Peyer's patch (tissue), 4 donors: ENCODE data around the gene KMT2E. TPM values are rescaled to one million over a fixed set of nuclear protein-coding genes. Genes with fewer than 3 reads are reported as not detected.

Experiments used
- DNase-seq, 3 donors: peaks; one replicate each; pipeline ENCODE4 v3.0.0-alpha.2; 2017 to 2019
- H3K27ac ChIP-seq, 4 donors: fragments of 200-600 bp; sonication (generic); one replicate each; pipeline ENCODE4 v1.5.1; 2016 to 2019
- H3K27me3 ChIP-seq, 2 donors: fragments of 200-600 bp; sonication (generic); one replicate each; pipeline ENCODE4 v1.5.1; 2019
- H3K36me3 ChIP-seq, 3 donors: fragments of 200-600 bp; sonication (generic); one replicate each; pipeline ENCODE4 v1.5.1; 2016 to 2019
- H3K4me1 ChIP-seq, 4 donors: fragments of 200-600 bp; sonication (generic); one replicate each; pipeline ENCODE4 v1.5.1; 2016 to 2019
- H3K4me3 ChIP-seq, 4 donors: fragments of 200-600 bp; sonication (generic); 1 replicate in 3 of 4; 2 replicates in 1 of 4; pipeline ENCODE4 v1.5.1; 2016 to 2019; ENCODE audit warnings: mild to moderate bottlenecking in 1 of 4
- H3K9me3 ChIP-seq, 4 donors: fragments of 200-600 bp; sonication (generic); one replicate each; pipeline ENCODE4 v1.5.1; 2016 to 2019; ENCODE audit warnings: mild to moderate bottlenecking in 1 of 4
- POLR2A ChIP-seq, 2 donors: fragments of 450-650 bp; IDR thresholded peaks; one replicate each; pipeline ENCODE4 v1.5.1; 2017; ENCODE audit warnings: antibody characterized with exemption in 2 of 2, mild to moderate bottlenecking in 2 of 2, moderate library complexity in 2 of 2
- total RNA-seq, 4 donors: library from RNA; depleted of rRNA; stranded (reverse); fragments of >200 nt; gene quantifications; one replicate each; pipeline ENCODE4 v1.1.0, GENCODE V29; 2016
- TF ChIP-seq, protein P1 (sequence below), 6 experiments: fragments of 450-650 bp in 4 of 6; fragments of 200-600 bp in 2 of 6; sonication (generic) in 1 of 6; IDR thresholded peaks; one replicate each; pipeline ENCODE4 v1.5.1; 2017 to 2019; ENCODE audit warnings: antibody characterized with exemption in 6 of 6, mild to moderate bottlenecking in 3 of 6, moderate library complexity in 1 of 6

The KMT2E gene
- total RNA-seq, 4 donors from 2014 or later: 88.6 to 170 (median 130) TPM

DNA sequence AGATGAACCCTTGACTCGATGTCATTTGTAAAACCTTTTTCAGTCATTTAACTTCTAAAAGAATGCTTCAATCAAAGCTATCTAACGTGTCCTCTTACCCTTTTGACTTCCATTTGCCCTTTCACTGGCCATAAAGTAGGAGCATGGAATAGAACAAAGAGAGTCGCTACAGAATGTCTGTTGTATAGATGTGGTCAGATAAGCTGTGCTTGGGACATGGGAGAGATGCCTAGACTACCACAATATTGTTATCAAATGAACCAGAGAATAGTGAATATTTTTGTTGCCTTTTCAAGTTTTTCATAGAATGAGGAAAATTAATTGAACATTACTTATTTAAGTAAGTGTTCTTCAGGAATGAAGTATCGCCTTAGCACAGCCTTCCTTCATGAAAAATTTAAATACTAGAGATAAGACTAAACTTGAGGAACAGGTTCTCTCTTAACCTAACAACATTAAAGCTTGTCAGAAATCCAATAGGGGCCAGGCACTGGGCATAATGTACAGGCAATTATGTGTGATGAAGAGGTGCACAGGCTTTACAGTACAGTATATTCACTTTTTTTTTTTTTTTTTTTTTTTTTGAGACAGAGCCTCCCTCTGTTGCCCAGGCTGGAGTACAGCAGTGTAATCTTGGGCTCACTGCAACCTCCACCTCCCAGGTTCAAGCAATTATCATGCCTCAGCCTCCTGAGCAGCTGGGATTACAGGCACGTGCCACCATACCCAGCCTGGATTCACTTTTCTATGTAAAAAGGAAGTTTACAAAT lies 7.5 kb upstream of the KMT2E start:
- TF ChIP-seq POLR2A (IDR thresholded peaks at IDR 0.05): no peak
- TF ChIP-seq, protein P1, sequence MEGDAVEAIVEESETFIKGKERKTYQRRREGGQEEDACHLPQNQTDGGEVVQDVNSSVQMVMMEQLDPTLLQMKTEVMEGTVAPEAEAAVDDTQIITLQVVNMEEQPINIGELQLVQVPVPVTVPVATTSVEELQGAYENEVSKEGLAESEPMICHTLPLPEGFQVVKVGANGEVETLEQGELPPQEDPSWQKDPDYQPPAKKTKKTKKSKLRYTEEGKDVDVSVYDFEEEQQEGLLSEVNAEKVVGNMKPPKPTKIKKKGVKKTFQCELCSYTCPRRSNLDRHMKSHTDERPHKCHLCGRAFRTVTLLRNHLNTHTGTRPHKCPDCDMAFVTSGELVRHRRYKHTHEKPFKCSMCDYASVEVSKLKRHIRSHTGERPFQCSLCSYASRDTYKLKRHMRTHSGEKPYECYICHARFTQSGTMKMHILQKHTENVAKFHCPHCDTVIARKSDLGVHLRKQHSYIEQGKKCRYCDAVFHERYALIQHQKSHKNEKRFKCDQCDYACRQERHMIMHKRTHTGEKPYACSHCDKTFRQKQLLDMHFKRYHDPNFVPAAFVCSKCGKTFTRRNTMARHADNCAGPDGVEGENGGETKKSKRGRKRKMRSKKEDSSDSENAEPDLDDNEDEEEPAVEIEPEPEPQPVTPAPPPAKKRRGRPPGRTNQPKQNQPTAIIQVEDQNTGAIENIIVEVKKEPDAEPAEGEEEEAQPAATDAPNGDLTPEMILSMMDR (IDR thresholded peaks at IDR 0.05): peak in 1 of 6 experiments; percentile 6
- Histone ChIP-seq H3K27ac (peak overlapping the region in 2 of 4 donors; percentile 23 to 73), H3K27me3 (no peaks in the 10 kb centered on the region), H3K36me3 (no peaks in the 10 kb centered on the region), H3K4me1 (peaks cover 0 to 79% (median 13%) of the 10 kb centered on the region in 4 donors), H3K9me3 (no peaks in the 10 kb centered on the region), H3K4me3 (no peak overlapping the region)
- DNase-seq: no peak

DNA sequence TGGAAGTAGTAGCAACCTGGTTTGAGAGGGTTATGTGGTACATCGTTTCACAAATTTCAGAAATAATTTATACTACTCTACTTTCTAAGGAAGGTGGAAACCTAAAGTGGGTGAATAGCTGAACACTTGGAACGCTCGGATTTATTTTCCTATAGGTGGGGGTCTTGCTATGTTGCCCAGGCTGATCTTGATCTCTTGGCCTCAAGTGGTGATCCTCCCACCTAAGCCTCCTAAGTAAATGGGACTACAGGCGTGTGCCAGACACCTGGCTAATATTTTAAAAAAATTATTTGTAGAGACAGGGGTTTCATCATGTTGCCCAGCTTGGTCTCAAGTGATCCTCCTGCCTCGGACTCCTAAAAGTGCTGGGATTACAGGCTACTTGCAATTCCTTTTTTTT lies 6.7 kb upstream of the KMT2E start:
- Histone ChIP-seq H3K36me3 (no peaks in the 10 kb centered on the region), H3K4me1 (peaks cover 0 to 72% (median 13%) of the 10 kb centered on the region in 4 donors), H3K4me3 (no peak overlapping the region), H3K27ac (peak overlapping the region in 2 of 4 donors; percentile 15 to 63), H3K9me3 (no peaks in the 10 kb centered on the region), H3K27me3 (no peaks in the 10 kb centered on the region)
- TF ChIP-seq, protein P1 (IDR thresholded peaks at IDR 0.05): no peak
- no peak for TF ChIP-seq POLR2A (IDR thresholded peaks at IDR 0.05)
- DNase-seq: no peak

DNA sequence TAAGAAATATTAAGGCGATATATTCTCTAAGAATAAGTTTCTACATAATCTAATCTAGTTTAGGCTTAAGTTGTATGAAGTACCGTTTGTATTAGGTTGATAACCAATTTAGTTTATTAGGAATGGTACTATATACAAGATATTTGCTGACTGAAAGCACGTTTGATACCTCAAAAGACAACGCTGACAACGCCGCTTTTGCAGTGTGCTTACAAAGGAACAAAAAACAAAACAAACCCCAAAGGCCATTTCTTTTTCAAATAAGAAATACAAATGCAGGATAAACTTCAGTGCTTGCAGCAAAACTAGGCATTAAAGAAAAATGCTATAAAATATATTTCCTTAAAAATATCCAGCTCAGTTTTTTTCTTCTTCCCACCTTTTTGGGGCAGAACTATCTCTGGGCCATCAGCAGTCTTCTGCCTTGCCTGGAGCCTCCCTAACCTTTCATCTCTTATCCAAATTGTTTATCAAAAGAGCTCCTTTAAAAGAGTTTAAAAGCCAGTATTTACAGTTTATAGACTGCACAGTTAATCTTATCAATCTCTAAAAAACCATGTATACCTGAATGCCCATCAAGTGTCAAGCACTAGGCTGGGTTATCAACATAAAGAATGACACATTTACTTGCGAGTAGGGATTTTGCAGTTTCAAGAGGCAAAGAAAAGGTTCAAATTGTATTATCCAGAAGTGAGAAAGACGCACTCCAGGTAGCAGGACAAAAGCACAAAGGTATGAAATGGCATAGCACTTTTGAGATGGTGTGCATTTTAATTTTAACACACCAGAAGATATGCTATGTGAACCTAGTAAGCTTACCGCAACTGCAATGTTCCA lies 4.1 kb upstream of the KMT2E start:
- Histone ChIP-seq H3K9me3 (no peaks in the 10 kb centered on the region), H3K4me1 (peaks cover 0 to 46% (median 7%) of the 10 kb centered on the region in 4 donors), H3K27me3 (no peaks in the 10 kb centered on the region), H3K4me3 (peak overlapping the region; percentile 69 to 97 (median 87)), H3K27ac (peak overlapping the region; percentile 98 to 100 (median 99)), H3K36me3 (no peaks in the 10 kb centered on the region)
- DNase-seq: no peak
- TF ChIP-seq, protein P1 (IDR thresholded peaks at IDR 0.05): no peak
- no peak for TF ChIP-seq POLR2A (IDR thresholded peaks at IDR 0.05)

DNA sequence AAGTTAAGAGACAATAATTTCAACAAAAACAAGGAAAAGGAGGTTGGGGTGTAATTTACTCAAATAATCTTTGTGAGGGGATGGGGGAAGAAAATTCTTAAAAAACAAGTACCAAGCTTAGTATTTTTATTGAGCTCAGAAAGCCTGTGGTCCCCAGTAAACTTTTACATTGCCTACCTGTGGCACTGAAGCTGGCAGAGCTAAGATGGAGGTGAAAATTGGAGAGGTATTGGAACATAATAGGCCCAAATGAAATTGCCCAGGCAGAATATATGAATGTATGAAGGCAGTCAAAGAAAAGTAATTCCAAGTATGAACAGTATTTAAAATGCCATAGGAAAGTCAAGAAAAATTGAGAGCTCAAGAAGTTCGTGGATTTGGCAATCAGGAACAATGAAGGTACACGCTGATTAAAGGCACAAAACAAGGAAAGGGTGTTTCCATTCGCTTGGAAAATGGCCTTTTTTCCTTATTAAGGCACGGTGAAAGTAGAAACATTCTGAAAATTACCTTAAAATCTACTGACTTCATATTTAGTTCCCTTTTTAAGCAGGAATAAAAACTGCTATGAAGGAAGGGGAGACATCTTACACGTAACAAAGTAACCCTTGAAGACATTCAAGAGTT lies 3.4 kb upstream of the KMT2E start:
- no peak for DNase-seq

More for the DNA sequence above, 3.4 kb upstream of the KMT2E start:
- Histone ChIP-seq H3K27ac (peak overlapping the region; percentile 98 to 100 (median 99)), H3K36me3 (no peaks in the 10 kb centered on the region), H3K9me3 (no peaks in the 10 kb centered on the region), H3K27me3 (no peaks in the 10 kb centered on the region), H3K4me1 (peaks cover 0 to 40% (median 7%) of the 10 kb centered on the region in 4 donors), H3K4me3 (peak overlapping the region; percentile 69 to 97 (median 87))
- no peak for TF ChIP-seq POLR2A (IDR thresholded peaks at IDR 0.05)
- TF ChIP-seq, protein P1 (IDR thresholded peaks at IDR 0.05): no peak
